Measurements from ENCODE around the gene TRIOBP. TPM values are rescaled to one million over a fixed set of nuclear protein-coding genes. Genes with fewer than 3 reads are reported as not detected.

TRIOBP gene
- total and polyA plus RNA-seq, 2 of the 13 experiments (the other 11 are each of a cell fraction or from before 2014, with no cell fraction given): 6.1 to 15.4 TPM

DNA sequence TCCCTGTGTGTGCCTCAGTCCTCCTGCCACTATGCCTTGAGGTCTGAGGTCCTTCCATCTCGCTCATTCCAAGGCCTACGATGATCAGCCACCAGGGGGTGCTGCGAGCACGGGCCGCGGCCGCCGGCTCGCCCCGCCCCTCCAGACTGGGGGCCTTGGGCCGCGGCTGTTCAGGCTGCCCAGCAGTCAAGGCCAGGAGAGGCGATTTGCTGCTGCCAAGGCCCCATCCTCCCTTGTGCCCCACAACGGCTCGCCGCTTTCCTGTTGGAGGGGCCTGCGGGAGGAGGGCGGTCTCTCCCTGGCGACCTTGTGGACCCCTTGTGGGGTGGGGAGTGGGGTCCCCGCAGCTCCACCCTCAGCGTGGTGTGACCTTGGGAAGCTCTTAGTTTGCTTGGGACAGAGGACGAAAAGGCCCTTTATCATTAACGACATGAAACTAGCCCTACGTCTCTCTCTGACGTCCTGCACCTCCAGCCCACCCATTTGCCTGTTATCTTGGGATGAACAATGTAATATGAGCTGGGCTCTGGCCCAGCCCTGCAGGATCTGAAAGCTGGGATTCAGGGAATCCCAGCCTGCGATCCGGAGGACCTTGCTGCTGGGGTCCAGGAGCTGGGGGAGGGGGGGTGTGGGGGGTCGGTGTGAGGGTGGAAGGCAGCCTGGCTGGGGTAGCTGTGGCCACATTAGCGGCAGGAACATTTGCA is 121.0 kb downstream of the TRIOBP start (continued):
- TF ChIP-seq ZSCAN31 (CRISPR knock-in tag; IDR thresholded peaks at IDR 0.05; ENCODE audit: low read depth) (0 out of 2 replicates have a peak, but pooled peaks have one; percentile 69), SCMH1 (CRISPR knock-in tag; IDR thresholded peaks at IDR 0.05; ENCODE audit: borderline replicate concordance) (no peak), FOXK2 (IDR thresholded peaks at IDR 0.05) (no peak), PHB2 (IDR thresholded peaks at IDR 0.05; ENCODE audit: partially characterized antibody) (no peak), ZNF614 (CRISPR knock-in tag; IDR thresholded peaks at IDR 0.05; ENCODE audit: borderline replicate concordance) (peak; percentile 72; the same call in 1 of the 2 replicates), SNAPC2 (CRISPR knock-in tag; IDR thresholded peaks at IDR 0.05) (peak; percentile 74; the same call in 1 of the 2 replicates), ZNF121 (CRISPR knock-in tag; IDR thresholded peaks at IDR 0.05) (peak; percentile 37; the same call in 1 of the 2 replicates), CREB1 (IDR thresholded peaks at IDR 0.05) (no peak), CREB1 (CRISPR knock-in tag; IDR thresholded peaks at IDR 0.05) (peak; percentile 61; the same call in 1 of the 2 replicates), PHF21A (CRISPR knock-in tag; IDR thresholded peaks at IDR 0.05) (peak; percentile 93), ZNF230 (CRISPR knock-in tag; IDR thresholded peaks at IDR 0.05) (no peak), TBL1XR1 (IDR thresholded peaks at IDR 0.05; ENCODE audit: borderline replicate concordance, low read length, partially characterized antibody) (peak; percentile 47), MEIS1 (CRISPR knock-in tag; IDR thresholded peaks at IDR 0.05; ENCODE audit: borderline replicate concordance) (0 out of 2 replicates have a peak, but pooled peaks have one; percentile 21)
- TF ChIP-seq, protein P1, sequence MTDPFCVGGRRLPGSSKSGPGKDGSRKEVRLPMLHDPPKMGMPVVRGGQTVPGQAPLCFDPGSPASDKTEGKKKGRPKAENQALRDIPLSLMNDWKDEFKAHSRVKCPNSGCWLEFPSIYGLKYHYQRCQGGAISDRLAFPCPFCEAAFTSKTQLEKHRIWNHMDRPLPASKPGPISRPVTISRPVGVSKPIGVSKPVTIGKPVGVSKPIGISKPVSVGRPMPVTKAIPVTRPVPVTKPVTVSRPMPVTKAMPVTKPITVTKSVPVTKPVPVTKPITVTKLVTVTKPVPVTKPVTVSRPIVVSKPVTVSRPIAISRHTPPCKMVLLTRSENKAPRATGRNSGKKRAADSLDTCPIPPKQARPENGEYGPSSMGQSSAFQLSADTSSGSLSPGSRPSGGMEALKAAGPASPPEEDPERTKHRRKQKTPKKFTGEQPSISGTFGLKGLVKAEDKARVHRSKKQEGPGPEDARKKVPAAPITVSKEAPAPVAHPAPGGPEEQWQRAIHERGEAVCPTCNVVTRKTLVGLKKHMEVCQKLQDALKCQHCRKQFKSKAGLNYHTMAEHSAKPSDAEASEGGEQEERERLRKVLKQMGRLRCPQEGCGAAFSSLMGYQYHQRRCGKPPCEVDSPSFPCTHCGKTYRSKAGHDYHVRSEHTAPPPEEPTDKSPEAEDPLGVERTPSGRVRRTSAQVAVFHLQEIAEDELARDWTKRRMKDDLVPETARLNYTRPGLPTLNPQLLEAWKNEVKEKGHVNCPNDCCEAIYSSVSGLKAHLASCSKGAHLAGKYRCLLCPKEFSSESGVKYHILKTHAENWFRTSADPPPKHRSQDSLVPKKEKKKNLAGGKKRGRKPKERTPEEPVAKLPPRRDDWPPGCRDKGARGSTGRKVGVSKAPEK (CRISPR knock-in tag; IDR thresholded peaks at IDR 0.05; ENCODE audit: borderline replicate concordance): no peak
- TF ChIP-seq, protein P2, sequence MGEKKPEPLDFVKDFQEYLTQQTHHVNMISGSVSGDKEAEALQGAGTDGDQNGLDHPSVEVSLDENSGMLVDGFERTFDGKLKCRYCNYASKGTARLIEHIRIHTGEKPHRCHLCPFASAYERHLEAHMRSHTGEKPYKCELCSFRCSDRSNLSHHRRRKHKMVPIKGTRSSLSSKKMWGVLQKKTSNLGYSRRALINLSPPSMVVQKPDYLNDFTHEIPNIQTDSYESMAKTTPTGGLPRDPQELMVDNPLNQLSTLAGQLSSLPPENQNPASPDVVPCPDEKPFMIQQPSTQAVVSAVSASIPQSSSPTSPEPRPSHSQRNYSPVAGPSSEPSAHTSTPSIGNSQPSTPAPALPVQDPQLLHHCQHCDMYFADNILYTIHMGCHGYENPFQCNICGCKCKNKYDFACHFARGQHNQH (CRISPR knock-in tag; IDR thresholded peaks at IDR 0.05): peak; percentile 89
- TF ChIP-seq, protein P3, sequence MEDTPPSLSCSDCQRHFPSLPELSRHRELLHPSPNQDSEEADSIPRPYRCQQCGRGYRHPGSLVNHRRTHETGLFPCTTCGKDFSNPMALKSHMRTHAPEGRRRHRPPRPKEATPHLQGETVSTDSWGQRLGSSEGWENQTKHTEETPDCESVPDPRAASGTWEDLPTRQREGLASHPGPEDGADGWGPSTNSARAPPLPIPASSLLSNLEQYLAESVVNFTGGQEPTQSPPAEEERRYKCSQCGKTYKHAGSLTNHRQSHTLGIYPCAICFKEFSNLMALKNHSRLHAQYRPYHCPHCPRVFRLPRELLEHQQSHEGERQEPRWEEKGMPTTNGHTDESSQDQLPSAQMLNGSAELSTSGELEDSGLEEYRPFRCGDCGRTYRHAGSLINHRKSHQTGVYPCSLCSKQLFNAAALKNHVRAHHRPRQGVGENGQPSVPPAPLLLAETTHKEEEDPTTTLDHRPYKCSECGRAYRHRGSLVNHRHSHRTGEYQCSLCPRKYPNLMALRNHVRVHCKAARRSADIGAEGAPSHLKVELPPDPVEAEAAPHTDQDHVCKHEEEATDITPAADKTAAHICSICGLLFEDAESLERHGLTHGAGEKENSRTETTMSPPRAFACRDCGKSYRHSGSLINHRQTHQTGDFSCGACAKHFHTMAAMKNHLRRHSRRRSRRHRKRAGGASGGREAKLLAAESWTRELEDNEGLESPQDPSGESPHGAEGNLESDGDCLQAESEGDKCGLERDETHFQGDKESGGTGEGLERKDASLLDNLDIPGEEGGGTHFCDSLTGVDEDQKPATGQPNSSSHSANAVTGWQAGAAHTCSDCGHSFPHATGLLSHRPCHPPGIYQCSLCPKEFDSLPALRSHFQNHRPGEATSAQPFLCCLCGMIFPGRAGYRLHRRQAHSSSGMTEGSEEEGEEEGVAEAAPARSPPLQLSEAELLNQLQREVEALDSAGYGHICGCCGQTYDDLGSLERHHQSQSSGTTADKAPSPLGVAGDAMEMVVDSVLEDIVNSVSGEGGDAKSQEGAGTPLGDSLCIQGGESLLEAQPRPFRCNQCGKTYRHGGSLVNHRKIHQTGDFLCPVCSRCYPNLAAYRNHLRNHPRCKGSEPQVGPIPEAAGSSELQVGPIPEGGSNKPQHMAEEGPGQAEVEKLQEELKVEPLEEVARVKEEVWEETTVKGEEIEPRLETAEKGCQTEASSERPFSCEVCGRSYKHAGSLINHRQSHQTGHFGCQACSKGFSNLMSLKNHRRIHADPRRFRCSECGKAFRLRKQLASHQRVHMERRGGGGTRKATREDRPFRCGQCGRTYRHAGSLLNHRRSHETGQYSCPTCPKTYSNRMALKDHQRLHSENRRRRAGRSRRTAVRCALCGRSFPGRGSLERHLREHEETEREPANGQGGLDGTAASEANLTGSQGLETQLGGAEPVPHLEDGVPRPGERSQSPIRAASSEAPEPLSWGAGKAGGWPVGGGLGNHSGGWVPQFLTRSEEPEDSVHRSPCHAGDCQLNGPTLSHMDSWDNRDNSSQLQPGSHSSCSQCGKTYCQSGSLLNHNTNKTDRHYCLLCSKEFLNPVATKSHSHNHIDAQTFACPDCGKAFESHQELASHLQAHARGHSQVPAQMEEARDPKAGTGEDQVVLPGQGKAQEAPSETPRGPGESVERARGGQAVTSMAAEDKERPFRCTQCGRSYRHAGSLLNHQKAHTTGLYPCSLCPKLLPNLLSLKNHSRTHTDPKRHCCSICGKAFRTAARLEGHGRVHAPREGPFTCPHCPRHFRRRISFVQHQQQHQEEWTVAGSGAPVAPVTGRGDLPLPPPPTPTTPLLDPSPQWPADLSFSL (CRISPR knock-in tag; IDR thresholded peaks at IDR 0.05): peak; percentile 39; the same call in 1 of the 2 replicates
